Measurements from ENCODE around the gene MYO9A.

The MYO9A gene

GRCh38 chr15:71779073-71779797, 338.7 kb downstream of the MYO9A start:
- no peak for TF ChIP-seq CTCF (IDR thresholded peaks at IDR 0.05; ENCODE audit: low read depth, low read length)
- Histone ChIP-seq H3K9me3 (no peaks in the 10 kb centered on the region), H3K27me3 (no peaks in the 10 kb centered on the region), H3K36me3 (no peaks in the 10 kb centered on the region), H3K4me3 (ENCODE audit: low read depth, low read length) (no peak overlapping the region), H3K4me1 (no peaks in the 10 kb centered on the region)
- DNase-seq, result no peak

GRCh38 chr15:71777216-71777943, 340.6 kb downstream of the MYO9A start:
- no peaks in the 10 kb centered on the region for H3K27me3 ChIP-seq
- no peaks in the 10 kb centered on the region for H3K36me3 ChIP-seq
- no peak for DNase-seq
- H3K4me1 ChIP-seq, result no peaks in the 10 kb centered on the region
- no peak overlapping the region for H3K4me3 ChIP-seq (ENCODE audit: low read depth, low read length)
- H3K9me3 ChIP-seq, result no peaks in the 10 kb centered on the region
- no peak for TF ChIP-seq CTCF (IDR thresholded peaks at IDR 0.05; ENCODE audit: low read depth, low read length)

- no peak for DNase-seq
- Histone ChIP-seq H3K4me1 (no peaks in the 10 kb centered on the region), H3K27me3 (no peaks in the 10 kb centered on the region), H3K9me3 (no peaks in the 10 kb centered on the region), H3K36me3 (no peaks in the 10 kb centered on the region), H3K4me3 (ENCODE audit: low read depth, low read length) (no peak overlapping the region)
- no peak for TF ChIP-seq CTCF (IDR thresholded peaks at IDR 0.05; ENCODE audit: low read depth, low read length)
These were observed 341.6 kb downstream of the MYO9A start for GRCh38 chr15:71776304-71776703.

GRCh38 chr15:71775856-71776255, 342.1 kb downstream of the MYO9A start:
- Histone ChIP-seq H3K27me3 (no peaks in the 10 kb centered on the region), H3K36me3 (no peaks in the 10 kb centered on the region), H3K4me3 (ENCODE audit: low read depth, low read length) (no peak overlapping the region), H3K4me1 (no peaks in the 10 kb centered on the region), H3K9me3 (no peaks in the 10 kb centered on the region)
- DNase-seq, result no peak
- TF ChIP-seq CTCF (IDR thresholded peaks at IDR 0.05; ENCODE audit: low read depth, low read length), result no peak

GRCh38 chr15:71773206-71773859, 344.6 kb downstream of the MYO9A start:
- Histone ChIP-seq H3K4me3 (ENCODE audit: low read depth, low read length) (no peak overlapping the region), H3K36me3 (no peaks in the 10 kb centered on the region), H3K9me3 (no peaks in the 10 kb centered on the region), H3K4me1 (no peaks in the 10 kb centered on the region), H3K27me3 (no peaks in the 10 kb centered on the region)
- DNase-seq, result no peak
- no peak for TF ChIP-seq CTCF (IDR thresholded peaks at IDR 0.05; ENCODE audit: low read depth, low read length)
